Mesenchymal stem cell (in vitro differentiated cells and primary cell): ENCODE results near the gene CIAO2B.

Experiments
- DNase-seq: peaks from one replicate; pipeline ENCODE4 v3.0.0-alpha.2; 2013
- H2AFZ ChIP-seq: one replicate; pipeline ENCODE4 v1.6.1; 2013; ENCODE audit warnings: low read depth, mild to moderate bottlenecking, control low read depth, inconsistent platforms, low read length, moderate library complexity
- H2AK5ac ChIP-seq: 2 replicates; pipeline ENCODE4 v1.6.1; 2013; ENCODE audit warnings: low read length, moderate library complexity, mild to moderate bottlenecking, inconsistent platforms; ENCODE audit not compliant: severe bottlenecking
- H2BK120ac ChIP-seq: one replicate; pipeline ENCODE4 v1.6.1; 2013; ENCODE audit warnings: low read depth, mild to moderate bottlenecking, inconsistent platforms, low read length, moderate library complexity
- H2BK12ac ChIP-seq, 2 experiments: one replicate each; pipeline ENCODE4 v1.6.1; 2013; ENCODE audit warnings: inconsistent platforms in 2 of 2, low read length in 2 of 2, mild to moderate bottlenecking in 2 of 2, moderate library complexity in 2 of 2, control low read depth in 1 of 2
- H2BK15ac ChIP-seq: one replicate; pipeline ENCODE4 v1.6.1; 2013; ENCODE audit warnings: mild to moderate bottlenecking, low read depth, inconsistent platforms; ENCODE audit not compliant: poor library complexity, severe bottlenecking
- H2BK5ac ChIP-seq: 2 replicates; pipeline ENCODE4 v1.6.1; 2013; ENCODE audit warnings: low read depth, mild to moderate bottlenecking, low read length, control low read depth, inconsistent platforms; ENCODE audit not compliant: poor library complexity, severe bottlenecking
- H3K14ac ChIP-seq, 2 experiments: one replicate each; pipeline ENCODE4 v1.6.1; 2013; ENCODE audit warnings: inconsistent platforms in 2 of 2, low read length in 2 of 2, control low read depth in 1 of 2, mild to moderate bottlenecking in 1 of 2, moderate library complexity in 1 of 2
- H3K18ac ChIP-seq, 2 experiments: one replicate each; pipeline ENCODE4 v1.6.1; 2013; ENCODE audit warnings: inconsistent platforms in 2 of 2, low read length in 2 of 2, control low read depth in 1 of 2, low read depth in 1 of 2, mild to moderate bottlenecking in 1 of 2
- H3K23ac ChIP-seq, 2 experiments: one replicate each; pipeline ENCODE4 v1.6.1; 2013; ENCODE audit warnings: inconsistent platforms in 2 of 2, low read length in 2 of 2, mild to moderate bottlenecking in 2 of 2, moderate library complexity in 2 of 2, control low read depth in 1 of 2
- H3K27ac ChIP-seq: 2 replicates; pipeline ENCODE4 v1.5.1; 2013; ENCODE audit warnings: mild to moderate bottlenecking, moderate library complexity, low read length, control low read depth, inconsistent platforms; ENCODE audit not compliant: poor library complexity, severe bottlenecking
- H3K27me3 ChIP-seq, 2 experiments: 2 replicates each; pipeline versions ENCODE4 v1.6.1 to v1.7.0; 2013; ENCODE audit warnings: low read length in 2 of 2, mild to moderate bottlenecking in 2 of 2, moderate library complexity in 2 of 2, control low read depth in 1 of 2, inconsistent platforms in 1 of 2; ENCODE audit not compliant: control insufficient read depth in 1 of 2, insufficient read depth in 1 of 2
- H3K36me3 ChIP-seq, 2 experiments: 2 replicates each; pipeline versions ENCODE4 v1.6.1 to v1.7.0; 2013; ENCODE audit warnings: low read length in 2 of 2, control low read depth in 1 of 2, inconsistent platforms in 1 of 2, low read depth in 1 of 2, mild to moderate bottlenecking in 1 of 2; ENCODE audit not compliant: insufficient read depth in 2 of 2, control insufficient read depth in 1 of 2
- H3K4ac ChIP-seq, 2 experiments: one replicate each; pipeline ENCODE4 v1.6.1; 2013; ENCODE audit warnings: inconsistent platforms in 2 of 2, low read length in 2 of 2, mild to moderate bottlenecking in 2 of 2, moderate library complexity in 2 of 2, control low read depth in 1 of 2, low read depth in 1 of 2
- H3K4me1 ChIP-seq: 2 replicates; pipeline ENCODE4 v1.6.1; 2013; ENCODE audit warnings: low read depth, low read length, control low read depth; ENCODE audit not compliant: control insufficient read depth, insufficient read depth
- H3K4me2 ChIP-seq: 2 replicates; pipeline ENCODE4 v1.6.1; 2013; ENCODE audit warnings: low read length, mild to moderate bottlenecking, inconsistent platforms; ENCODE audit not compliant: poor library complexity, severe bottlenecking
- H3K4me3 ChIP-seq, 2 experiments: 2 replicates each; pipeline versions ENCODE4 v1.5.1 to v1.7.0; 2013; ENCODE audit warnings: low read length in 2 of 2, mild to moderate bottlenecking in 2 of 2, control low read depth in 1 of 2, low read depth in 1 of 2; ENCODE audit not compliant: insufficient read depth in 1 of 2
- H3K79me1 ChIP-seq: replicated peaks from 2 replicates; pipeline ENCODE4 v1.6.1; 2013; ENCODE audit warnings: mild to moderate bottlenecking, control low read depth, low read length, inconsistent platforms; ENCODE audit not compliant: poor library complexity, severe bottlenecking
- H3K9ac ChIP-seq: 2 replicates; pipeline ENCODE4 v1.7.0; 2013; ENCODE audit warnings: mild to moderate bottlenecking, low read length, moderate library complexity
- H3K9me3 ChIP-seq: 2 replicates; pipeline ENCODE4 v1.7.0; 2013; ENCODE audit warnings: mild to moderate bottlenecking, low read length; ENCODE audit not compliant: control insufficient read depth
- H4K8ac ChIP-seq: one replicate; pipeline ENCODE4 v1.6.1; 2013; ENCODE audit warnings: inconsistent platforms, mild to moderate bottlenecking, low read length, moderate library complexity
- H4K91ac ChIP-seq: one replicate; pipeline ENCODE4 v1.6.1; 2013; ENCODE audit warnings: mild to moderate bottlenecking, low read length, inconsistent platforms
- WGBS: methylation state at CpG from one replicate; pipeline ENCODE4 v1.1.7; 2013; ENCODE audit warnings: mixed read lengths; 5-methylcytosine and 5-hydroxymethylcytosine counted together

CIAO2B gene

GRCh38 chr16:66928702-66929388, 5.4 kb downstream of the CIAO2B start:
- Histone ChIP-seq H3K4me2 (no peak overlapping the region), H3K18ac (peak overlapping the region in 1 of 2 experiments; percentile 52), H3K27me3 (peaks cover 0 to 9% of the 10 kb centered on the region in 2 experiments), H4K8ac (no peak overlapping the region), H3K4me3 (no peak overlapping the region), H3K79me1 (peaks cover 6% of the 10 kb centered on the region), H2BK5ac (no peak overlapping the region), H3K36me3 (peaks cover 14 to 15% of the 10 kb centered on the region in 2 experiments), H3K4ac (peak overlapping the region in 1 of 2 experiments; percentile 46), H2AFZ (no peak overlapping the region), H2BK12ac (peak overlapping the region; percentile 95 to 99), H3K23ac (no peak overlapping the region), H3K9me3 (no peaks in the 10 kb centered on the region), H3K27ac (no peak overlapping the region), H2BK15ac (peak overlapping the region; percentile 93), H3K9ac (peak overlapping the region; percentile 55), H3K14ac (no peak overlapping the region), H2BK120ac (no peak overlapping the region), H2AK5ac (peak overlapping the region; percentile 87), H4K91ac (peak overlapping the region; percentile 28), H3K4me1 (peaks cover 55% of the 10 kb centered on the region)
- peak; percentile 55 for DNase-seq
- WGBS: 85% methylated on average over 8 of the region's 10 CpGs

GRCh38 chr16:66927918-66928649, 6.1 kb downstream of the CIAO2B start:
- H3K23ac ChIP-seq: no peak overlapping the region
- peak overlapping the region in 1 of 2 experiments; percentile 46 for H3K14ac ChIP-seq
- H3K4ac ChIP-seq: peak overlapping the region in 1 of 2 experiments; percentile 88
- no peaks in the 10 kb centered on the region for H3K79me1 ChIP-seq
- DNase-seq: peak; percentile 40
- no peak overlapping the region for H2BK5ac ChIP-seq
- H2BK120ac ChIP-seq: peak overlapping the region; percentile 86
- H2AFZ ChIP-seq: no peak overlapping the region
- peaks cover 15 to 21% of the 10 kb centered on the region in 2 experiments for H3K36me3 ChIP-seq
- peak overlapping the region; percentile 79 for H4K8ac ChIP-seq
- peak overlapping the region; percentile 52 to 67 for H3K18ac ChIP-seq
- no peak overlapping the region for H2BK15ac ChIP-seq
- 89% methylated on average over 8 of the region's 8 CpGs for WGBS
- H3K4me1 ChIP-seq: peaks cover 54% of the 10 kb centered on the region
- no peaks in the 10 kb centered on the region for H3K9me3 ChIP-seq
- peaks cover 0 to 12% of the 10 kb centered on the region in 2 experiments for H3K27me3 ChIP-seq
- peak overlapping the region; percentile 87 for H2AK5ac ChIP-seq
- H3K9ac ChIP-seq: peak overlapping the region; percentile 55
- H4K91ac ChIP-seq: peak overlapping the region; percentile 87
- H3K4me3 ChIP-seq: no peak overlapping the region
- H3K4me2 ChIP-seq: no peak overlapping the region
- H3K27ac ChIP-seq: no peak overlapping the region
- peak overlapping the region; percentile 95 to 99 for H2BK12ac ChIP-seq

DNA sequence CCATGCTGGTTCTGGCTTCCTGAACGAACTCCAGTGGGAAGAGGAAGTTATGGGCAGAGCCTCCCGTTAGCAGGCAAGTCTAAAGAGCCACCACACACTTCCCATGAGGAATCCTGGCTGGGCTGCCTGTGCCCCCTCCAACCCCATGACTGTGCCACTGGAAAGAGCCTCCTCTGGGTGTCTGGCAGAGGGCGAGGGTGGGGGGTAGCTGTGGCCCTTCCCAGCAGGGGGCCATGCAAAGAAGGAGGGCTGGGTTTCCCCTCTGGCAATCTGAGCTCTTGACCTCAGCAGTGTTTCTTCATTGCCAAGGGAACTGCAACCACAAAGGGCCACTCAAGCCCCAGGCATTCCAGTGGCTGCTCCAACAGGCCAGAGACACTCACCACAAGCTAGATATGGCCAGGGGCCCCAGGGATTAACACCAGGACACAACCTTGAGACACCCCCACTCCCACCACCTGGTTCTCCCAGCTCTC, 7.2 kb downstream of the CIAO2B start:
- peak; percentile 97 for DNase-seq
- Histone ChIP-seq H3K18ac (peak overlapping the region in 1 of 2 experiments; percentile 86), H3K4me3 (no peak overlapping the region), H3K27ac (peak overlapping the region; percentile 48), H2BK120ac (peak overlapping the region; percentile 7), H3K27me3 (peaks cover 0 to 14% of the 10 kb centered on the region in 2 experiments), H2BK12ac (peak overlapping the region; percentile 88 to 98), H3K4me2 (no peak overlapping the region), H3K36me3 (peaks cover 7 to 18% of the 10 kb centered on the region in 2 experiments), H4K8ac (peak overlapping the region; percentile 27), H2BK5ac (no peak overlapping the region), H3K9me3 (no peaks in the 10 kb centered on the region), H2AK5ac (peak overlapping the region; percentile 29), H3K4ac (peak overlapping the region; percentile 54 to 88), H3K23ac (no peak overlapping the region), H2BK15ac (no peak overlapping the region), H3K9ac (peak overlapping the region; percentile 55), H3K4me1 (peaks cover 50% of the 10 kb centered on the region), H2AFZ (no peak overlapping the region), H3K79me1 (no peaks in the 10 kb centered on the region), H4K91ac (no peak overlapping the region), H3K14ac (no peak overlapping the region)
- 27% methylated on average over 2 of the region's 3 CpGs for WGBS
